Measurements from ENCODE around the gene MT2A. TPM values are rescaled to one million over a fixed set of nuclear protein-coding genes. Genes with fewer than 3 reads are reported as not detected.
A peak's percentile ranks its signal among the peaks of the same experiment; 100 is the strongest.
"Not testable (repeated sequence)": the region's sequence is repeated elsewhere in the genome, so short reads cannot be mapped to it uniquely, and the experiment has no call there.

MT2A gene
- total RNA-seq, 1 donor from 2014 or later: 160 TPM

DNA sequence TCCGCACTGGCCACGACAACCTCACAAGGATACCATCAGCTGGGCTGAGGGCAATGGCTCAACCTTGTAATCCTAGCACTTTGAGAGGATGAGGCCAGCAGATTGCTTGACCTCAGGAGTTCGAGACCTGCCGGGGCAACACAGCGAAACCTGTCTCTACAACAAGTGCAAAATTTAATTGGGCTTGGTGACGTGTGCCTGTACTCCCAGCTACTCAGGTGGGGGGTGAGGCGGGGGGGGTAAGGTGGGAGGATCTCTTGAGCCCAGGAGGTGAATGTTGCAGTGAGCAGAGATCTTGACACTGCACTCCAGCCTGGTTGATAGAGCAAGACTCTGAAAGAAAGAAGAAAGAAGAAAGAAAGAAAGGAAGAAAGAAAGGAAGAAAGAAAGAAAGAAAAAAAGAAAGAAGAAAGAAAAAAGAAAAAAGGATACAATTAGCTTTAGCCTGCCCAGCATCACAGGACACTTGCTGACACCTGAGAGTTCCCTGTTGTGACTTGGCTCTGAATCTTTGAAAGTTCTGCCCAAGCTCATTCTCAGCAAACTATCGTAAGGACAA is 12.0 kb downstream of the MT2A start:
- Mint-ChIP-seq H3K9me3 (ENCODE audit: low read depth) (no peaks in the 10 kb centered on the region), H3K36me3 (ENCODE audit: low read depth) (no peaks in the 10 kb centered on the region), H3K4me1 (ENCODE audit: low read depth) (peaks cover 18% of the 10 kb centered on the region), H3K27me3 (ENCODE audit: low read depth) (peaks cover 2% of the 10 kb centered on the region), H3K27ac (ENCODE audit: unreplicated experiment) (no peak overlapping the region), H3K4me3 (ENCODE audit: unreplicated experiment) (no peak overlapping the region)
- DNase-seq (ENCODE audit: low spot score): no peak
- TF ChIP-seq, protein P1, sequence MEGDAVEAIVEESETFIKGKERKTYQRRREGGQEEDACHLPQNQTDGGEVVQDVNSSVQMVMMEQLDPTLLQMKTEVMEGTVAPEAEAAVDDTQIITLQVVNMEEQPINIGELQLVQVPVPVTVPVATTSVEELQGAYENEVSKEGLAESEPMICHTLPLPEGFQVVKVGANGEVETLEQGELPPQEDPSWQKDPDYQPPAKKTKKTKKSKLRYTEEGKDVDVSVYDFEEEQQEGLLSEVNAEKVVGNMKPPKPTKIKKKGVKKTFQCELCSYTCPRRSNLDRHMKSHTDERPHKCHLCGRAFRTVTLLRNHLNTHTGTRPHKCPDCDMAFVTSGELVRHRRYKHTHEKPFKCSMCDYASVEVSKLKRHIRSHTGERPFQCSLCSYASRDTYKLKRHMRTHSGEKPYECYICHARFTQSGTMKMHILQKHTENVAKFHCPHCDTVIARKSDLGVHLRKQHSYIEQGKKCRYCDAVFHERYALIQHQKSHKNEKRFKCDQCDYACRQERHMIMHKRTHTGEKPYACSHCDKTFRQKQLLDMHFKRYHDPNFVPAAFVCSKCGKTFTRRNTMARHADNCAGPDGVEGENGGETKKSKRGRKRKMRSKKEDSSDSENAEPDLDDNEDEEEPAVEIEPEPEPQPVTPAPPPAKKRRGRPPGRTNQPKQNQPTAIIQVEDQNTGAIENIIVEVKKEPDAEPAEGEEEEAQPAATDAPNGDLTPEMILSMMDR (IDR thresholded peaks at IDR 0.05): no peak

DNA sequence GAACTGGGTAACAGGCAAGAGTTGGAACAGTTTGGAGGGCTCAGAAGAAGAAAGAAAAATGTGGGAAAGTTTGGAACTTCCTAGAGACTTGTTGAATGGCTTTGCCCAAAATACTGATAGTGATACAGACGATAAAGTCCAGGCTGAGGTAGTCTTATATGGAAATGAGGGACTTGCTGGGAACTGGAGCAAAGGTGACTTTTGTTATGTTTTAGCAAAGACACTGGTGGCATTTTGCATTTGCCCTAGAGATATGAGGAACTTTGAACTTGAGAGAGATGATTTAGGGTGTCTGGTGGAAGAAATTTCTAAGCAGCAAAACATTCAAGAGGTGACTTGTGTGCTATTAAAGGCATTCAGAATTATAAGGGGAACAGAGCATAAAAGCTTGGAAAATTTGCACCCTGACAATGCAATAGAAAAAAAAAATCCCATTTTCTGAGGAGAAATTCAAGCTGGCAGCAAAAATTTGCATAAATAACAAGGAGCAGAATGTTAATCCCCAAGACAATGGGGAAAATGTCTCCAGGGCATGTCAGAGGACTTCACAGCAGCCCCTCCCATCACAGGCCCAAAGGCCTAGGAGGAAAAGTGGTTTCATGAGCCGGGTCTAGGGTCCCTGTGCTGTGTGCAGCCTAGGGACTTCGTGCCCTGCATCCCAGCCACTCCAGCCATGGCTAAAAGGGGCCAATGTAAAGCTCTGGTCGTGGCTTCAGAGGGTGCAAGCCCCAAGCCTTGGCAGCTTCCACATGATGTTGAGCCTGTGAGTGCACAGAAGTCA is 13.5 kb downstream of the MT2A start:
- H3K4me1 Mint-ChIP-seq (ENCODE audit: low read depth): peaks cover 31% of the 10 kb centered on the region
- H3K9me3 Mint-ChIP-seq (ENCODE audit: low read depth); H3K36me3 Mint-ChIP-seq (ENCODE audit: low read depth); H3K27ac Mint-ChIP-seq (ENCODE audit: unreplicated experiment); DNase-seq (ENCODE audit: low spot score); H3K4me3 Mint-ChIP-seq (ENCODE audit: unreplicated experiment); H3K27me3 Mint-ChIP-seq (ENCODE audit: low read depth): not testable (repeated sequence)

DNA sequence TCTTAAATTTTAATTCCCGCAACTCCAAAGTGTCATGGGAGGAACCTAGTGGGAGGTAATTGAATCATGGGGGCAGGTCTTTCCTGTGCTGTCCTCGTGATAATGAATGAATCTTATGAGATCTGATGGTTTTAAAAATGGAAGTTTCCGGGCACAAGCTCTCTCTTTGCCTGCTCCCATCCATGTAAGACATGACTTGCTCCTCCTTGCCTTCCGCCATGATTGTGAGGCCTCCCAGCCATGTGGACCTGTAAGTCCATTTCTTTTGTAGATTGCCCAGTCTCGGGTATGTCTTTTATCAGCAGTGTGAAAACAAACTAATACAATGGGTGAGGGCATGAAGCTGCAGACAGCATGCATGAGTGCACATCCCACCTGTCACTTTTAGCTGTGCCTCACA is 14.8 kb downstream of the MT2A start:
- H3K4me1 Mint-ChIP-seq (ENCODE audit: low read depth): peaks cover 34% of the 10 kb centered on the region
- not testable (repeated sequence) for H3K27ac Mint-ChIP-seq (ENCODE audit: unreplicated experiment); H3K36me3 Mint-ChIP-seq (ENCODE audit: low read depth); DNase-seq (ENCODE audit: low spot score); H3K9me3 Mint-ChIP-seq (ENCODE audit: low read depth); H3K4me3 Mint-ChIP-seq (ENCODE audit: unreplicated experiment); H3K27me3 Mint-ChIP-seq (ENCODE audit: low read depth)

DNA sequence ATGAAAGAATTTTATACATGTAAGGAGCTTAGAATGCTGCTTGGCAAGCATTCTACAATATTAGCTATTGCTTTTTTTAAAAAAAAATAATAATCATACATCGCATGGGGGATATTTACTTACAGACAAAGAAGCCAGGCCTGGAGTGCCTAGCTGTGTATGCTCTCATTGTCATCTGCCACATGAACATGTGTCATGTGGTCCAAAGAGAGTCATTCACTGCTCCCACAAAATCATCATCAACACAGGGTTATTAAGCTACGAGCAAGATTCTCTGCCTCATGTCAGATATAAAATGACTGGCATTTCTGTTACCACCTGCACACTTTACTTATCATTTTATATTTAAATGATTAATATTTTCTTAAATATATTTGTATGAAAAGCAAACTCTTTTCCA is 15.3 kb downstream of the MT2A start:
- Mint-ChIP-seq H3K9me3 (ENCODE audit: low read depth) (no peaks in the 10 kb centered on the region), H3K27ac (ENCODE audit: unreplicated experiment) (no peak overlapping the region), H3K4me3 (ENCODE audit: unreplicated experiment) (no peak overlapping the region), H3K36me3 (ENCODE audit: low read depth) (no peaks in the 10 kb centered on the region), H3K27me3 (ENCODE audit: low read depth) (no peaks in the 10 kb centered on the region), H3K4me1 (ENCODE audit: low read depth) (peaks cover 36% of the 10 kb centered on the region)
- TF ChIP-seq, protein P1 (IDR thresholded peaks at IDR 0.05): no peak
- DNase-seq (ENCODE audit: low spot score): no peak

DNA sequence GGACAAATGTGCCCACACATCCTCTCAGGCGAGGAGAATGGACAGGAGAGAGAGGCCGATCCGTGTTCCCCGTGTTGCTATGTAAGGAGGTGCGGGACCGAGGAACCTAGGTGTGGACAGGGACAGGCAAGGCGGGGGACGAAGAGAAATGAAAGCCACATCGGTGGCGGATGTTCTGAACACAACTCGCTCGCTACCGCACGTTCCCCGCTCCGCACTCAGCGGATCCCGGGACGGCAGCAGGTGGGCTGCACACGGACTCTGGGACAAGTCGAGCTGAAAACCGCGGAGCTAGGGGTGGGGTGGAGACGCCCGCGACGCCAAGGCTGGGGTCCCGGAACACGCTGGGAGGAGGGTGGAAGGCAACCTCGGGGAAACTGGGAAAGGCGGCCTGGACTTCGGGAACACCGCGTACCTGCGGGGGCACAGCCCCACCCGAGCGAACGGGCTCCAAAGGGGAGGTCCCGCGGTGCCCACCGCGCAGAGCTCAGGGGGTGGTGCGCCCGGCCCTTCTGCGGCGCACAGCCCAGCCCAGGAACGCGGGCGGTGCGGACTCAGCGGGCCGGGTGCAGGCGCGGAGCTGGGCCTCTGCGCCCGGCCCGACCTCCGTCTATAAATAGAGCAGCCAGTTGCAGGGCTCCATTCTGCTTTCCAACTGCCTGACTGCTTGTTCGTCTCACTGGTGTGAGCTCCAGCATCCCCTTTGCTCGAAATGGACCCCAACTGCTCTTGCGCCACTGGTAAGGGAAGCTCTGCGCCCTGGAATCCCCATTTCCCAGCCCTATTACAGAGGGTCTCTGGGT is 17.0 kb downstream of the MT2A start, which contains the start of gene MT1E:
Gene MT1E (plus strand): TSS at position 642 of the 803 bp plus-strand sequence. CDS start 71 bp downstream, at position 713.
- Mint-ChIP-seq H3K36me3 (ENCODE audit: low read depth) (no peaks in the 10 kb centered on the region), H3K9me3 (ENCODE audit: low read depth) (no peaks in the 10 kb centered on the region), H3K4me3 (ENCODE audit: unreplicated experiment) (peak within 1 kb of the TSS; percentile 79), H3K27me3 (ENCODE audit: low read depth) (no peaks in the 10 kb centered on the region), H3K4me1 (ENCODE audit: low read depth) (peaks cover 37% of the 10 kb centered on the region), H3K27ac (ENCODE audit: unreplicated experiment) (peak within 1 kb of the TSS; percentile 91)
- TF ChIP-seq, protein P1 (IDR thresholded peaks at IDR 0.05): no peak
- DNase-seq (ENCODE audit: low spot score): no peak
